GM10266 (cell line): Measurements from ENCODE around the gene SLC1A2.

Experiments
- DNase-seq: peaks from one replicate; pipeline ENCODE4 v3.0.0; 2012; ENCODE audit errors: extremely low spot score
- CTCF ChIP-seq: IDR thresholded peaks from 2 replicates; pipeline ENCODE4 v1.5.1; 2012; ENCODE audit warnings: mild to moderate bottlenecking, low read depth; ENCODE audit not compliant: control insufficient read depth, insufficient read depth; ENCODE audit errors: missing control alignments

SLC1A2 gene

GRCh38 chr11:35288817-35289541, 130.4 kb downstream of the SLC1A2 start:
- no peak for TF ChIP-seq CTCF
- no peak for DNase-seq

GRCh38 chr11:35288309-35288708, 131.0 kb downstream of the SLC1A2 start:
- no peak for DNase-seq
- no peak for TF ChIP-seq CTCF

GRCh38 chr11:35287344-35287890, 131.9 kb downstream of the SLC1A2 start:
- DNase-seq = no peak
- no peak for TF ChIP-seq CTCF

- no peak for DNase-seq
- TF ChIP-seq CTCF = no peak
These were observed 133.2 kb downstream of the SLC1A2 start for GRCh38 chr11:35286126-35286525.

- no peak for TF ChIP-seq CTCF
- no peak for DNase-seq
These were observed 133.9 kb downstream of the SLC1A2 start for GRCh38 chr11:35285471-35285870.

- TF ChIP-seq CTCF = no peak
- no peak for DNase-seq
These were observed 137.0 kb downstream of the SLC1A2 start for GRCh38 chr11:35282221-35282882.

- no peak for DNase-seq
- no peak for TF ChIP-seq CTCF
These were observed 138.1 kb downstream of the SLC1A2 start for GRCh38 chr11:35281169-35281688.
